Measurements from ENCODE around the gene RANBP3L. TPM values are rescaled to one million over a fixed set of nuclear protein-coding genes. Genes with fewer than 3 reads are reported as not detected.

Gene RANBP3L
- total and polyA plus RNA-seq, 9 donors: 0.17 to 3.1 (median 0.94) TPM

DNA sequence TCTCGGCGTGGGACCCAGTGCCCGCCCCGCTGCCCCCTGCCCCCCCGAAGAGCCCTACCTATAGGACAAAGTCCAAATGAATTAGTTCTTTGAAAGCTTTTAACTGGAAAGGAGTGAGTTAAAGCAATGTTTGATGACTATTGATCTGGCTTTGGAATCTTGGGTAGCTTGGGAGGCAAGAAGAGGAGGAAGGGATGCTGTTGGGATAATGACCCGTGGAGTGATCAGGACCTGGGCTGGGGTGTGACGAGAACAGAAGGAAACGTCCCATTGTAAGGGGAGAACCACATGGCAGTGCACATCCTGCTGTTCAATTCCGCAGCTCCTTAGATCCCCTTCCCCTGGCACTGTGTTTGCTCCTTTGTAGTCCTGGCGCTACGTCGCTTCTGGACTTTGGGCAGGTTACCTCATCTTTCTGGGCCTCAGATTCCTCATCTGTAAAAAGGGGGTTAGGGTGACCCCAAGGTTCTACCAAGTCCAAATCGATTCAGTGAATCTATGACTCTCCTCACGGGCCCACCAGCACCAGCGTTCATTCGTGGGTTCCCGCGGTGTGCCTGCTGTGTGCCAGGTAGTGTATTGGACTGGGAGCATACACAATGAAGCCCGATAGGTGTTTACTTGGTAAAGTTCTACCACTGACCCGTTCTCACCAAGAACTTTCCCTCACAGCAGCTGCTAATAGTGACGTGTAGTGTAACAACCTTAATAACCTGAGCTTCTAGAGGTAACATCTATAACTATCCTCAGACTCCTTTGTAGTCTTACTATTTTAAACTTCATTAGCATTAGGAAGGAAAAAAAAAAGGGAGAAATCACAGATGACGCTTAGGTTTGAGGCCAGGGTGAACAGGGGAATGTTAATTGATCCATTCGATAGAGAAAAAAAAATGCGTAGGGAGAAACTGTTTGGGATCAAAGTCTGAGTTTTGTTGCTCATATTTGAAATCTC, 58.9 kb downstream of the RANBP3L start:
- Histone ChIP-seq H3K4me1 (ENCODE audit: insufficient read depth) (peaks cover 9% of the 10 kb centered on the region), H3K9me3 (no peaks in the 10 kb centered on the region), H3K27me3 (no peaks in the 10 kb centered on the region), H3K4me3 (peak overlapping the region; percentile 59), H3K36me3 (no peaks in the 10 kb centered on the region), H3K27ac (peak overlapping the region; percentile 88 to 99)
- TF ChIP-seq POLR2A (IDR thresholded peaks at IDR 0.05) (no peak), EP300 (IDR thresholded peaks at IDR 0.05) (no peak)
- TF ChIP-seq, protein P1, sequence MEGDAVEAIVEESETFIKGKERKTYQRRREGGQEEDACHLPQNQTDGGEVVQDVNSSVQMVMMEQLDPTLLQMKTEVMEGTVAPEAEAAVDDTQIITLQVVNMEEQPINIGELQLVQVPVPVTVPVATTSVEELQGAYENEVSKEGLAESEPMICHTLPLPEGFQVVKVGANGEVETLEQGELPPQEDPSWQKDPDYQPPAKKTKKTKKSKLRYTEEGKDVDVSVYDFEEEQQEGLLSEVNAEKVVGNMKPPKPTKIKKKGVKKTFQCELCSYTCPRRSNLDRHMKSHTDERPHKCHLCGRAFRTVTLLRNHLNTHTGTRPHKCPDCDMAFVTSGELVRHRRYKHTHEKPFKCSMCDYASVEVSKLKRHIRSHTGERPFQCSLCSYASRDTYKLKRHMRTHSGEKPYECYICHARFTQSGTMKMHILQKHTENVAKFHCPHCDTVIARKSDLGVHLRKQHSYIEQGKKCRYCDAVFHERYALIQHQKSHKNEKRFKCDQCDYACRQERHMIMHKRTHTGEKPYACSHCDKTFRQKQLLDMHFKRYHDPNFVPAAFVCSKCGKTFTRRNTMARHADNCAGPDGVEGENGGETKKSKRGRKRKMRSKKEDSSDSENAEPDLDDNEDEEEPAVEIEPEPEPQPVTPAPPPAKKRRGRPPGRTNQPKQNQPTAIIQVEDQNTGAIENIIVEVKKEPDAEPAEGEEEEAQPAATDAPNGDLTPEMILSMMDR (IDR thresholded peaks at IDR 0.05): no peak
- DNase-seq: peak in 4 of 5 donors; percentile 20 to 48 (median 38)
- intact Hi-C loops (cut with DNase I): loop anchor here in 3 of 4 donors (10.0 kb wide), 2 partner anchors 62 to 152 kb away; partner anchors contain the start of gene RANBP3L (in 2 of the 3)
- 62 to 64% (median 63%) methylated on average over 24 of the region's 24 CpGs for WGBS, 3 donors

DNA sequence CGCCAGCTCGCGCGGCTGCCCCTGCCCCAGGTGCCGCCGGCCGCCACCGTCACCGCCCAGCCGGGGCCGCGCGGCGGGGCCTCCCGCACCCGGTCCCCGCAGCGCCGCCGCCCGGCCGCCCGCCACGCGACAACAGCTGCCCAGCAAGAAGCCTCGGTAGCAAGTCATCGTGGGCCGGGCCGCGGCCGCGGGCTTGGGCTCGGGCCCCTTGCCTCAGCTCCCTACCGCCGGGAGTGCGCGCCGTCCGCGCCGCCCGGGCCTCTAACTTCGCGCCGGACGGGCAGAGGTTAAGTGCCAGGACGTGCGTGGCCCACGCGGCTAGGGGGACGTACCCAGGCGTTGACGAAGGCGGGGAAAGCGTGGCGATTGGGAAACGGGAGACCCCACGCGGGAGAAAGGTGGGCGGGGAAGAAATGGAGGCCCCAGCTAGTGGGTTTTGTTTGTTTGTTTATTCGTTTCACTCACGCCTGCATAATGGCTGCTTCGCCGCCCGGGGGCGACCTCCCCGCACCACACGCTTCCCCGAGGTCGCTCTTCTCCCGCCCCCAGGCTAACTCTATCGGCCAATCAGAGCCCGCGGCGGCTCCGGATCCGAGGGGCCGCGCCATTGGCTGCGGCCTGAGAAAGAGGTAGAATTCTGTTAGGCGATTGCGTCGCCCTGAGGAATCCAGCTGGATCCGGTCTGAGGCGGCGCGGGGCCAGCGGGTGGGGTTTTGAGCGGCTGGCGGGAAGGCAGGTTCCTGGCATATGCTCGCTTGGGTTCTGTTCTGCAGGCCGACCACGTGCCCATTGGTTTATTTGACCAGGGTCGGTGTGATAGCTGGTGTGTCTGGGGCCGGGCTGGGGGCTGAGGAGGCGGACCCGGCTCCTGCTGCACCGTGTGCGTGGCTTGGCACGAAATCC, 59.8 kb downstream of the RANBP3L start, which contains the start of gene NADK2:
Gene NADK2, minus strand, starts transcription at position 295 of the 903 bp plus-strand sequence. Its CDS starts 127 bp downstream, at position 168.
- peak; percentile 96 to 97 (median 97) for DNase-seq
- no peaks in the 10 kb centered on the region for H3K27me3 ChIP-seq
- H3K4me3 ChIP-seq: peak within 1 kb of the TSS; percentile 59
- WGBS, 3 donors: 0 to 1% (median 0%) methylated on average over 87 to 100 of the region's 100 CpGs
- H3K4me1 ChIP-seq (ENCODE audit: insufficient read depth): peaks cover 10% of the 10 kb centered on the region
- TF ChIP-seq, protein P1 (IDR thresholded peaks at IDR 0.05): peak; percentile 66 to 91 (median 80)
- no peak for TF ChIP-seq EP300 (IDR thresholded peaks at IDR 0.05)
- TF ChIP-seq POLR2A (IDR thresholded peaks at IDR 0.05): peak; percentile 90
- intact Hi-C loops (cut with DNase I): loop anchor here in 3 of 4 donors (10.0 kb wide), 2 partner anchors 63 to 153 kb away; partner anchors contain the start of gene RANBP3L (in 2 of the 3)
- H3K27ac ChIP-seq: peak within 1 kb of the TSS; percentile 88 to 99
- no peaks in the 10 kb centered on the region for H3K36me3 ChIP-seq
- no peaks in the 10 kb centered on the region for H3K9me3 ChIP-seq

DNA sequence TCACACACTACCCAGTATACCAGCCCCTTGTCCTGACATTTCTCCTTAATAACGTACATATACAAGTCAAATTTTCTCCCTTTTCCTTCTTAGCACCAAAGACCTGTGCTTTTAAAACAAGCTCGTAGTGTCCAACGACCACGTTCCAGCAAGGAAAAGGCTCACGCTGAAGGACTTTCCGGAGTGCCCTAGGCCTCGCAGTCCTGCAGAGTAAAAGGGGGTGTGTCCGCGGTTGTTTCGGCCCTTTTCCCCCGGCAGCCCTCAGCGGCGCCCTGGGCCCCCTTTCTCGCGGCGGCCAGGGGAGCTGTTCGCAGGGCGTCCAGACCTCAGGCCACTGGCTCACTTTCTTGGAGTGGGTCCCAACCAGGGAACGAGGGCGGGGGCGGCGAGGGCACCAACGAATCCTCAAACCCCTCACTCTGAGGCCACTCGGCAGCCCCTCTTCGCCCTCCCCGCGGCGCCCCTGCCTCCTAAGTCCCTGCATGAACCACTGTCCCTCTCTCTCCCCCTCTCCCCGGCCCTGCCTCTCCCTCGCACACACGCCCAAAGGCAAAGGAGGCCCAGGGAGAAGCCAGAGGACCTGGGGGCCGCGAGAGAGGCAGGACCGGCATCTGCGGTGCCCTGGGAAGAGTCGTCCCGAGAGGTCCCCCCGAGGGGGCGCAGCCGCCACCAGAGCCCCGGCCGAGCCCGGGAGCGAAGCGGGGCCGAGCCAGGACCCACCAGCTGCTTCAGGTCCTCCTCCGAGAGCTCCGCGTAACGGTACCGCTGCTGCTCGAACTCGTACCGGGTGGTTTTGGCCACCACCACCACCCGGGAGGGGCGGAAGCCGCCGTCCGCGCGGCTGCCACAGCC, 60.7 kb downstream of the RANBP3L start:
- H3K9me3 ChIP-seq: no peaks in the 10 kb centered on the region
- no peak for TF ChIP-seq POLR2A (IDR thresholded peaks at IDR 0.05)
- peaks cover 10% of the 10 kb centered on the region for H3K4me1 ChIP-seq (ENCODE audit: insufficient read depth)
- peak overlapping the region; percentile 88 to 99 for H3K27ac ChIP-seq
- H3K36me3 ChIP-seq: no peaks in the 10 kb centered on the region
- H3K27me3 ChIP-seq: no peaks in the 10 kb centered on the region
- DNase-seq: peak; percentile 73 to 83 (median 81)
- WGBS, 3 donors: 0 to 1% (median 0%) methylated on average over 49 to 61 of the region's 61 CpGs
- peak overlapping the region; percentile 59 for H3K4me3 ChIP-seq
- intact Hi-C loops (cut with DNase I): loop anchor here in 3 of 4 donors (10.0 kb wide), 2 partner anchors 64 to 154 kb away; partner anchors contain the start of gene RANBP3L (in 2 of the 3)
